ENCODE data around the gene SPCS1. TPM values are rescaled to one million over a fixed set of nuclear protein-coding genes. Genes with fewer than 3 reads are reported as not detected.
A peak's percentile ranks its signal among the peaks of the same experiment; 100 is the strongest.

Gene SPCS1
- total RNA-seq, 1 experiment from 2014 or later = 93.2 TPM

- Histone ChIP-seq H3K27me3 (ENCODE audit: control insufficient read depth, insufficient read depth, low read length) (no peaks in the 10 kb centered on the region), H3K9me3 (ENCODE audit: control insufficient read depth, insufficient read depth, low read depth, low read length) (no peaks in the 10 kb centered on the region), H3K36me3 (ENCODE audit: control insufficient read depth, insufficient read depth, low read length) (0 out of 2 replicates have a peak, but pooled peaks cover 2% of the 10 kb centered on the region), H3K4me3 (ENCODE audit: low read depth in 2 of 2, low read length in 2 of 2) (no peak overlapping the region), H3K4me1 (ENCODE audit: control insufficient read depth, insufficient read depth, low read length) (no peaks in the 10 kb centered on the region), H3K27ac (ENCODE audit: low read length) (no peak overlapping the region)
- no TSS peak for BruUV-seq (replicated peaks)
- no peak for DNase-seq (ENCODE audit: low read depth, low spot score)
- ATAC-seq = peak; percentile 73
- intact Hi-C loops (cut with micrococcal nuclease; ENCODE audit: unreplicated experiment) (no loop called here), in situ Hi-C loops (cut with HindIII; ENCODE audit: low pct_unique_long_range_greater_than_20kb, low sequenced_read_pairs) (no loop called here)
- CTCF ChIA-PET = interaction anchor here (0.7 kb wide), 1 partner anchor 405 kb away, joined by 6 read pairs; no protein-coding TSS in a partner anchor
- POLR2A ChIA-PET = no interaction called here
- TF ChIP-seq POLR2AphosphoS5 (IDR thresholded peaks at IDR 0.05; ENCODE audit: low read depth, low read length) (no peak), SIN3A (IDR thresholded peaks at IDR 0.05; ENCODE audit: borderline replicate concordance, insufficient read depth, low read depth, low read length) (no peak), TCF7L2 (IDR thresholded peaks at IDR 0.05; ENCODE audit: low read depth, low read length) (no peak)
- TF ChIP-seq, protein P1, sequence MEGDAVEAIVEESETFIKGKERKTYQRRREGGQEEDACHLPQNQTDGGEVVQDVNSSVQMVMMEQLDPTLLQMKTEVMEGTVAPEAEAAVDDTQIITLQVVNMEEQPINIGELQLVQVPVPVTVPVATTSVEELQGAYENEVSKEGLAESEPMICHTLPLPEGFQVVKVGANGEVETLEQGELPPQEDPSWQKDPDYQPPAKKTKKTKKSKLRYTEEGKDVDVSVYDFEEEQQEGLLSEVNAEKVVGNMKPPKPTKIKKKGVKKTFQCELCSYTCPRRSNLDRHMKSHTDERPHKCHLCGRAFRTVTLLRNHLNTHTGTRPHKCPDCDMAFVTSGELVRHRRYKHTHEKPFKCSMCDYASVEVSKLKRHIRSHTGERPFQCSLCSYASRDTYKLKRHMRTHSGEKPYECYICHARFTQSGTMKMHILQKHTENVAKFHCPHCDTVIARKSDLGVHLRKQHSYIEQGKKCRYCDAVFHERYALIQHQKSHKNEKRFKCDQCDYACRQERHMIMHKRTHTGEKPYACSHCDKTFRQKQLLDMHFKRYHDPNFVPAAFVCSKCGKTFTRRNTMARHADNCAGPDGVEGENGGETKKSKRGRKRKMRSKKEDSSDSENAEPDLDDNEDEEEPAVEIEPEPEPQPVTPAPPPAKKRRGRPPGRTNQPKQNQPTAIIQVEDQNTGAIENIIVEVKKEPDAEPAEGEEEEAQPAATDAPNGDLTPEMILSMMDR (IDR thresholded peaks at IDR 0.05) = no peak
- TF ChIP-seq, protein P2, sequence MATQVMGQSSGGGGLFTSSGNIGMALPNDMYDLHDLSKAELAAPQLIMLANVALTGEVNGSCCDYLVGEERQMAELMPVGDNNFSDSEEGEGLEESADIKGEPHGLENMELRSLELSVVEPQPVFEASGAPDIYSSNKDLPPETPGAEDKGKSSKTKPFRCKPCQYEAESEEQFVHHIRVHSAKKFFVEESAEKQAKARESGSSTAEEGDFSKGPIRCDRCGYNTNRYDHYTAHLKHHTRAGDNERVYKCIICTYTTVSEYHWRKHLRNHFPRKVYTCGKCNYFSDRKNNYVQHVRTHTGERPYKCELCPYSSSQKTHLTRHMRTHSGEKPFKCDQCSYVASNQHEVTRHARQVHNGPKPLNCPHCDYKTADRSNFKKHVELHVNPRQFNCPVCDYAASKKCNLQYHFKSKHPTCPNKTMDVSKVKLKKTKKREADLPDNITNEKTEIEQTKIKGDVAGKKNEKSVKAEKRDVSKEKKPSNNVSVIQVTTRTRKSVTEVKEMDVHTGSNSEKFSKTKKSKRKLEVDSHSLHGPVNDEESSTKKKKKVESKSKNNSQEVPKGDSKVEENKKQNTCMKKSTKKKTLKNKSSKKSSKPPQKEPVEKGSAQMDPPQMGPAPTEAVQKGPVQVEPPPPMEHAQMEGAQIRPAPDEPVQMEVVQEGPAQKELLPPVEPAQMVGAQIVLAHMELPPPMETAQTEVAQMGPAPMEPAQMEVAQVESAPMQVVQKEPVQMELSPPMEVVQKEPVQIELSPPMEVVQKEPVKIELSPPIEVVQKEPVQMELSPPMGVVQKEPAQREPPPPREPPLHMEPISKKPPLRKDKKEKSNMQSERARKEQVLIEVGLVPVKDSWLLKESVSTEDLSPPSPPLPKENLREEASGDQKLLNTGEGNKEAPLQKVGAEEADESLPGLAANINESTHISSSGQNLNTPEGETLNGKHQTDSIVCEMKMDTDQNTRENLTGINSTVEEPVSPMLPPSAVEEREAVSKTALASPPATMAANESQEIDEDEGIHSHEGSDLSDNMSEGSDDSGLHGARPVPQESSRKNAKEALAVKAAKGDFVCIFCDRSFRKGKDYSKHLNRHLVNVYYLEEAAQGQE (IDR thresholded peaks at IDR 0.05; ENCODE audit: insufficient read depth in 1 of 2, low read depth in 2 of 2, low read length in 1 of 2) = no peak
Measured at GRCh38 chr3:52714335-52715302, 8.7 kb downstream of the SPCS1 start.

- Histone ChIP-seq H3K4me1 (ENCODE audit: control insufficient read depth, insufficient read depth, low read length) (no peaks in the 10 kb centered on the region), H3K9me3 (ENCODE audit: control insufficient read depth, insufficient read depth, low read depth, low read length) (no peaks in the 10 kb centered on the region), H3K36me3 (ENCODE audit: control insufficient read depth, insufficient read depth, low read length) (0 out of 2 replicates have a peak, but pooled peaks cover 2% of the 10 kb centered on the region), H3K27ac (ENCODE audit: low read length) (no peak overlapping the region), H3K27me3 (ENCODE audit: control insufficient read depth, insufficient read depth, low read length) (no peaks in the 10 kb centered on the region), H3K4me3 (ENCODE audit: low read depth in 2 of 2, low read length in 2 of 2) (no peak overlapping the region)
- in situ Hi-C loops (cut with HindIII; ENCODE audit: low pct_unique_long_range_greater_than_20kb, low sequenced_read_pairs) = no loop called here
- BruUV-seq (replicated peaks) = no TSS peak
- ChIA-PET POLR2A (no interaction called here), CTCF (no interaction called here)
- ATAC-seq (no peak), DNase-seq (ENCODE audit: low read depth, low spot score) (no peak)
- TF ChIP-seq, protein P1 (IDR thresholded peaks at IDR 0.05) = no peak
- TF ChIP-seq POLR2AphosphoS5 (IDR thresholded peaks at IDR 0.05; ENCODE audit: low read depth, low read length) = no peak
- TF ChIP-seq SIN3A (IDR thresholded peaks at IDR 0.05; ENCODE audit: borderline replicate concordance, insufficient read depth, low read depth, low read length) = no peak
- TF ChIP-seq, protein P2 (IDR thresholded peaks at IDR 0.05; ENCODE audit: insufficient read depth in 1 of 2, low read depth in 2 of 2, low read length in 1 of 2) = no peak
- TF ChIP-seq TCF7L2 (IDR thresholded peaks at IDR 0.05; ENCODE audit: low read depth, low read length) = no peak
- intact Hi-C loops (cut with micrococcal nuclease; ENCODE audit: unreplicated experiment) = no loop called here
Measured at GRCh38 chr3:52715714-52716305, 9.9 kb downstream of the SPCS1 start.
